NB4 (cell line): ENCODE data around the gene SFRP5.
A peak's percentile ranks its signal among the peaks of the same experiment; 100 is the strongest.

Source experiments
- DNase-seq: peaks from one replicate; pipeline ENCODE4 v3.0.0; 2010; ENCODE audit warnings: low read depth
- H3K4me3 ChIP-seq: one replicate; pipeline ENCODE4 v1.5.1; 2011; ENCODE audit warnings: mild to moderate bottlenecking, low read depth, low read length, moderate library complexity
- MYC ChIP-seq: IDR thresholded peaks from 2 replicates; pipeline ENCODE4 v1.6.1; 2011; ENCODE audit warnings: low read depth, low read length
- POLR2A ChIP-seq: IDR thresholded peaks from 2 replicates; pipeline ENCODE4 v1.6.1; 2011; ENCODE audit warnings: mild to moderate bottlenecking; ENCODE audit not compliant: insufficient read length; ENCODE audit errors: extremely low read depth
- TF ChIP-seq, protein P1 (sequence below): IDR thresholded peaks from 2 replicates; pipeline ENCODE4 v1.6.1; 2011; ENCODE audit warnings: low read depth, low read length
- TF ChIP-seq, protein P2 (sequence below): IDR thresholded peaks from one replicate; pipeline ENCODE4 v1.5.1; 2012; ENCODE audit warnings: low read depth, low read length

SFRP5 gene

DNA sequence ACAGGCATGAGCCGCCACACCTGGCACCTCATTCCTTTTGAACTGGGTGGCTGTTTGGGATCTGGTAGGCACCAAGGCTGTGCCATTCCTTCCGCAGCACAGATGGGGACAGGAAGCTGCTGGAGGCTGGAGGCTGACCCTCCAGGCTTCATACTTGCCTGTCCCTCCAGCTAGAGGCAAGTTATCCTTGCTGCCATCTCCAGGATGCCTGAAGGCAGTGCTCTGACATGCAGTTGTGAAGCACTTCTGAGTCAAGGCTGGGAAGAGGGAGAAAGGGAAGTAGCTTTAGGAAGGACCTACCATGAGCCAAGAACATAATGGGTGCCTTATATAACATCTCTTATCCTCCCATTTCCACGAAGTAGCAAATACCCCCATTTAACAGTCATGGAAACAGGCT is 48.8 kb downstream of the SFRP5 start:
- peak; percentile 43 for DNase-seq
- H3K4me3 ChIP-seq = no peak overlapping the region
- TF ChIP-seq MYC (no peak), POLR2A (no peak)
- TF ChIP-seq, protein P1, sequence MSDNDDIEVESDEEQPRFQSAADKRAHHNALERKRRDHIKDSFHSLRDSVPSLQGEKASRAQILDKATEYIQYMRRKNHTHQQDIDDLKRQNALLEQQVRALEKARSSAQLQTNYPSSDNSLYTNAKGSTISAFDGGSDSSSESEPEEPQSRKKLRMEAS = no peak
- TF ChIP-seq, protein P2, sequence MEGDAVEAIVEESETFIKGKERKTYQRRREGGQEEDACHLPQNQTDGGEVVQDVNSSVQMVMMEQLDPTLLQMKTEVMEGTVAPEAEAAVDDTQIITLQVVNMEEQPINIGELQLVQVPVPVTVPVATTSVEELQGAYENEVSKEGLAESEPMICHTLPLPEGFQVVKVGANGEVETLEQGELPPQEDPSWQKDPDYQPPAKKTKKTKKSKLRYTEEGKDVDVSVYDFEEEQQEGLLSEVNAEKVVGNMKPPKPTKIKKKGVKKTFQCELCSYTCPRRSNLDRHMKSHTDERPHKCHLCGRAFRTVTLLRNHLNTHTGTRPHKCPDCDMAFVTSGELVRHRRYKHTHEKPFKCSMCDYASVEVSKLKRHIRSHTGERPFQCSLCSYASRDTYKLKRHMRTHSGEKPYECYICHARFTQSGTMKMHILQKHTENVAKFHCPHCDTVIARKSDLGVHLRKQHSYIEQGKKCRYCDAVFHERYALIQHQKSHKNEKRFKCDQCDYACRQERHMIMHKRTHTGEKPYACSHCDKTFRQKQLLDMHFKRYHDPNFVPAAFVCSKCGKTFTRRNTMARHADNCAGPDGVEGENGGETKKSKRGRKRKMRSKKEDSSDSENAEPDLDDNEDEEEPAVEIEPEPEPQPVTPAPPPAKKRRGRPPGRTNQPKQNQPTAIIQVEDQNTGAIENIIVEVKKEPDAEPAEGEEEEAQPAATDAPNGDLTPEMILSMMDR = no peak

DNA sequence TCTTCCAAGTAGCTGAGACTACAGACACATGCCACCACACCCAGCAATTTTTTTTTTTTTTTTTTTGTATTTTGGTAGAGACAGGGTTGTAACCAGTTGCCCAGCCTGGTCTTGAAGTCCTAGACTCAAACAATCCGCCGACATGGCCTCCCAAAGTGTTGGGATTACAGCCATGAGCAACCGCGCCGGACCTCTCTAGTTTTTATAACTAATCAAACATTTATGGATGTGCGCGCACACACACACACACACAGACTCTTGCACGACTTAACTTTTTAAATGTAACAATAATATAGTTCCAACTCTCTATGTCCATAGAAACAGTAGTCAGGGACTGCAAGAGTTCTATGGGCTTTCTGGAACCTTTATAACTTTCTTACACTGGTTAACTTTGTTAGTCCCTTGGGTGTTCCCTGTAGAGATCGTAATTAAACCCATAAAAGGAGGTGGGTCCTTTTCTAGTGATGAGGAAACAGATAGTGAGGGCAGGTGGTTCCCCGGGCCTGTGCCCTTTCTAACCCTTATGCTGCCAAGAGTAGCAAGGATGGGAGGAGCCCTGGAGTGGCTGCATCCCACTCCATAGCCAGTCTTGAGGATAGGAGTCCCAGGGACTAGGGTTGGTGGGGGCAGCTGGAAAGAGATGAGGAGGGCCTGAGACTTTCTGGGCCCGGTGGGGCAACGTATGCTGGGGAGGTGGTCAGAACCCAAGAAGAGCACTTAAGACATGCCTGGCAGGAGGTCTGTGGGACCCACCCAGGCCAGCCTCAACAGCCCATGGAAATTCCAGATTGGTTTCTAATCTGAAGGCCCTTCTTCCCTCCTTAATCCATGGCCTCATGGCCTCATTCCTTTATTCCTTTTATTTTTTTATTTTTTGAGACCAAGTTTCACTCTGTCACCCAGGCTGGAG is 49.7 kb downstream of the SFRP5 start:
- H3K4me3 ChIP-seq = no peak overlapping the region
- TF ChIP-seq MYC (no peak), POLR2A (no peak)
- TF ChIP-seq, protein P1 = no peak
- TF ChIP-seq, protein P2 = no peak
- peak; percentile 72 for DNase-seq

DNA sequence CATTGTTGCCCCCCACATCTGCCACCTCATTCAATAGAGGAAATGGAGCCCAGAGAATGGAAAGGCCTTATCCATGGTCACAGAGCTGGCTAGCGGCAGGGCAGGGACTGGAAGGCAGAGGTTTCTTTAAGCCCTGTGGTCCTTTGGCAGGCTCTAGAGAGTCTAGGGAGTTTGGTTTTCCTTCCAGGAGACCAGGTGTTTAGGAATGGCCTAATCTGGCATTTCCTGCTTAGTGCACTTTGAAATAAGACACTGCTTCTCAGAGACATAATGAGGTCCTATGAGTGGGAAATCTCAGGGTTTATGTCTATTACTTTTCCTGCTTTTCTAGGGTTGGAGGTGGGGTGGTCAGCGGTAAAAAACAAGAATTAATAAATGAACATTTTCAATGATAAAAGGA is 52.2 kb downstream of the SFRP5 start:
- no peak overlapping the region for H3K4me3 ChIP-seq
- DNase-seq = no peak
- TF ChIP-seq MYC (no peak), POLR2A (no peak)
- TF ChIP-seq, protein P2 = no peak
- TF ChIP-seq, protein P1 = no peak

DNA sequence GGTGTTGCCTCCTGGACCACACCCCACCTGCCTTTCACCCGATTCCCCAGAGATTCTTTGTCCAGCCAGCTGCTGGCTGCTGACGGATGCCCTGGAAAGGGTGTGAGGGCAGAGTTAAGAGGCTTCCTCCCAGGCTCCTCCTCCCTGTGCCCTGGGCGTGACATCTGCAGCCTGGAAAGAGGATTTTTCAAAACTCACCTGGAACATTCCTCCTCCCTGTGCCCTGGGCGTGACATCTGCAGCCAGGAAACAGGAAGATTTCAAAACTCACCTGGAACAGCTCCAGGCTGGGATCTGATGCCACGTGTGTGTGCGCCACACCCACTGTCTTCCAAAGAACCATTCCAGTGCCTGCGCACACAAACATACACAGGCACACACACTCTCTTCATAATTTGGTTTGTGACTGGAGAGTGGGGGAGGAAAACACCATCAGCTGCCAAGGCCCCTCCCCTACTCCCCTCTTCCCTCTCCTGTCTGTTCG is 53.1 kb downstream of the SFRP5 start:
- no peak for TF ChIP-seq POLR2A
- TF ChIP-seq, protein P1 = no peak
- TF ChIP-seq, protein P2 = no peak
- TF ChIP-seq MYC = no peak
- no peak overlapping the region for H3K4me3 ChIP-seq
- no peak for DNase-seq

DNA sequence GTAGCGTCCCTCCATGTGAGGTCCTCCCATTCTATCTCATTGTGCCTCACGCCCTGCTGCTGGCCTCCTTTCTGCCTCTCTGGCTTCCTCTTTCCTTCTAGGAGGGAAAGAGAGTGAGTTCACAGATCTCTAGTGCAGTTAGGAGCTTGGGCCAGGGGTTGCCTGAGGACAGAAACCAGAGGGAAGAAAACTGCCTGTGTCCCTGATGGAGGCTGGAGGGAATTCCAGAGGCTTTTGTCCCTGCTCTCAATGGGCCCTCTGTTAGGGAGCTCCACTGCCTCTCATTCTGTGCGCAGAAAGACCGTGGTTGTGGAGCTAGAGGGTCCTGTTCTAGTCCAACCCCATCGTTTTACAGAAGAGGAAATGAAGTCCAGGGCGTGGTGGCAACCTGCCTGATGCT is 53.6 kb downstream of the SFRP5 start:
- peak; percentile 63 for DNase-seq
- TF ChIP-seq, protein P2 = no peak
- TF ChIP-seq, protein P1 = no peak
- H3K4me3 ChIP-seq = no peak overlapping the region
